Neutrophil (primary cell): ENCODE data around the gene SNRNP25.

Experiments
- H3K27ac ChIP-seq: fragments of 200-600 bp; sonication (generic); 2 replicates; pipeline ENCODE4 v1.5.1; 2016; ENCODE audit warnings: mild to moderate bottlenecking, moderate library complexity
- H3K27me3 ChIP-seq: fragments of 200-600 bp; sonication (generic); 2 replicates; pipeline ENCODE4 v1.6.0; 2016; ENCODE audit warnings: mild to moderate bottlenecking
- H3K36me3 ChIP-seq: fragments of 200-600 bp; sonication (generic); 2 replicates; pipeline ENCODE4 v1.5.1; 2017
- H3K4me1 ChIP-seq, 2 experiments: fragments of 200-600 bp in 1 of 2; sonication (generic) in 1 of 2; 1 replicate in 1 of 2; 2 replicates in 1 of 2; pipeline versions ENCODE4 v1.5.1 to v1.6.1; 2013 to 2016; ENCODE audit warnings: low read depth in 1 of 2, low read length in 1 of 2, mild to moderate bottlenecking in 1 of 2, moderate library complexity in 1 of 2; ENCODE audit not compliant: control insufficient read depth in 1 of 2, insufficient read depth in 1 of 2
- H3K4me3 ChIP-seq, 2 experiments: fragments of 200-600 bp in 1 of 2; sonication (generic) in 1 of 2; 1 replicate in 1 of 2; 2 replicates in 1 of 2; pipeline ENCODE4 v1.5.1; 2013 to 2016; ENCODE audit warnings: low read depth in 1 of 2, low read length in 1 of 2, mild to moderate bottlenecking in 1 of 2, moderate library complexity in 1 of 2
- H3K9me3 ChIP-seq: fragments of 200-600 bp; sonication (generic); 2 replicates; pipeline ENCODE4 v1.5.1; 2016
- TF ChIP-seq, protein P1 (sequence below): fragments of 200-600 bp; sonication (generic); IDR thresholded peaks from 2 replicates; pipeline ENCODE4 v1.5.1; 2016; ENCODE audit warnings: antibody characterized with exemption

The SNRNP25 gene

DNA sequence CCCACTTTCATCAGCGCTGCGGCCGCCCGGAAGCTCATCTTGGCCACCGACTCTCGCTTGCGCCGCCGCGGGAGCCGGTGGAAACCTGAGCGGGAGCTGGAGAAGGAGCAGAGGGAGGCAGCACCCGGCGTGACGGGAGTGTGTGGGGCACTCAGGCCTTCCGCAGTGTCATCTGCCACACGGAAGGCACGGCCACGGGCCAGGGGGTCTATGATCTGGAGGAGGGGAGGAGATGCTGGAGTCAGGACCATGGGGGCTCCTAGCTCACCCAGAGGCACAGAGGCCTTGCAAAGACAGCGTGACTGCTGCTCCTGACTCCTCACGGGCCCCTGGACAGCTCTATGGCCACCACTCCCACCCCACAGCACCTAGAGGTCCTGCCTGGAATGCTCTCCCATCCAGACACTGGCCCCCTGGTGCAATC, 9.4 kb downstream of the SNRNP25 start:
- H3K4me3 ChIP-seq = no peak overlapping the region
- H3K36me3 ChIP-seq = no peaks in the 10 kb centered on the region
- peaks cover 18% of the 10 kb centered on the region for H3K27me3 ChIP-seq
- no peaks in the 10 kb centered on the region for H3K9me3 ChIP-seq
- no peak overlapping the region for H3K27ac ChIP-seq
- TF ChIP-seq, protein P1, sequence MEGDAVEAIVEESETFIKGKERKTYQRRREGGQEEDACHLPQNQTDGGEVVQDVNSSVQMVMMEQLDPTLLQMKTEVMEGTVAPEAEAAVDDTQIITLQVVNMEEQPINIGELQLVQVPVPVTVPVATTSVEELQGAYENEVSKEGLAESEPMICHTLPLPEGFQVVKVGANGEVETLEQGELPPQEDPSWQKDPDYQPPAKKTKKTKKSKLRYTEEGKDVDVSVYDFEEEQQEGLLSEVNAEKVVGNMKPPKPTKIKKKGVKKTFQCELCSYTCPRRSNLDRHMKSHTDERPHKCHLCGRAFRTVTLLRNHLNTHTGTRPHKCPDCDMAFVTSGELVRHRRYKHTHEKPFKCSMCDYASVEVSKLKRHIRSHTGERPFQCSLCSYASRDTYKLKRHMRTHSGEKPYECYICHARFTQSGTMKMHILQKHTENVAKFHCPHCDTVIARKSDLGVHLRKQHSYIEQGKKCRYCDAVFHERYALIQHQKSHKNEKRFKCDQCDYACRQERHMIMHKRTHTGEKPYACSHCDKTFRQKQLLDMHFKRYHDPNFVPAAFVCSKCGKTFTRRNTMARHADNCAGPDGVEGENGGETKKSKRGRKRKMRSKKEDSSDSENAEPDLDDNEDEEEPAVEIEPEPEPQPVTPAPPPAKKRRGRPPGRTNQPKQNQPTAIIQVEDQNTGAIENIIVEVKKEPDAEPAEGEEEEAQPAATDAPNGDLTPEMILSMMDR = no peak
- no peaks in the 10 kb centered on the region for H3K4me1 ChIP-seq

DNA sequence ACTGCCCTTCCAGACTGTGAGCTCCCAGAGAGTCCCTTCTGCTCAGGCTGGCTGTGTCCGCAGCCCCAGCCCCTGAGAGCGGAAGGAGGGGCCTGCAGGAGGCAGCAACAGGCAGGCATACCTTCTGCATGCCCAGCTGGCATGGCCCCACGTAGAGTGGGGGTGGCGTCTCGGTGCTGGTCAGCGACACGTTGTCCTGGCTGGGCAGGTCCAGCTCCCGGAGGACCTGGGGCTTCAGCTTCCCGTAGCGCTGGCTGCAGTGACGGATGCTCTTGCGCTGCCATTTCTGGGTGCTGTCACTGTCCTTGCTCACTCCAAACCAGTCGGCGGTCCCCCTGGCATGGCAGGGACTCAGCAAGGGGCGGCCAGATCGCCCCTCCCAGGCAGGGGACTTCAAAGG, 9.8 kb downstream of the SNRNP25 start:
- Histone ChIP-seq H3K4me1 (no peaks in the 10 kb centered on the region), H3K9me3 (no peaks in the 10 kb centered on the region), H3K36me3 (no peaks in the 10 kb centered on the region), H3K4me3 (no peak overlapping the region), H3K27me3 (peaks cover 22% of the 10 kb centered on the region), H3K27ac (no peak overlapping the region)
- TF ChIP-seq, protein P1 = no peak

DNA sequence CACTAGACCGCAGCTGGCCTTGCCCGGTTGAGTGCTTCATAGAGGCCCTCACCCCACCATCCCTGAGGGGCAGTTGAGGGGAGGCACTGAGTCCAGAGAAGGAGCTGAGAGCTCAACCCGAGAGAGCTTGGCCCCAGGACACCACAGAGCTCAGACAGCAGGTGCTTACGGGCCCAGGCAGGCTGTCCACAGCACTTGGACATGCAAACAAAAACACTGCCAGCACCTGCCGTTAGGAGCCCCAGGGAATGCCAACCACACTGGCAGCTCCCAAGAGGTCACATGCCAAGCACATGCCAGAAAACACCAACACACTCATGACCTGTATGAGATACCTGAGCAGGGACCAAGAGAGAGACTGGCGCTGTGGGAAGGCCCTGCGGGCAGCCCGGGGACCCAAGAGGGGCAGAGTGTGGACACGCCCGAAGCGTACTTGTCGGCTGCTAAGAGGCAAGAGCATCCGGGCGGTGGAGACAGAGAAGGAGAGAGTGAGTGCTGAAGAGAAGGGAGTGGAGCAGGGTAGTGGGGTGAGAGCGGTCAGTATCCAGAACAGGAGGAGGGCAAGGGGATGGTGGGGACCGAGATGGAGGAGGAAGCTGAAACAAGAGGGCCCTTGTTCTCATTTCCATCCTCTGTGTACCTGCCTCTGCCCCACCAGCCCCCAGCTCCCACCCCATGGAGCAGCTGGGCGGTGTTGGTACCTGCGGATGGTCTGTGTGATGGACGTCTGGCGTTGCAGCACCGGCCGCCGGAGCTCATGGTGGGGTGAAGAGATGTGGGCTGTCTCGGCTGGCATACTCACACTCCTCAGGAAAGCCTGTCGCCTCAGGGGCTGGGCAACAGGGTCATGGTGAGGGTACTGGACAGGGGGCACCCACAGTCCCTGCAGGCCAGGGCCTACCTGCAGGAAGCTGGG, 10.6 kb downstream of the SNRNP25 start:
- Histone ChIP-seq H3K9me3 (no peaks in the 10 kb centered on the region), H3K36me3 (no peaks in the 10 kb centered on the region), H3K27ac (no peak overlapping the region), H3K27me3 (peaks cover 30% of the 10 kb centered on the region), H3K4me3 (no peak overlapping the region), H3K4me1 (no peaks in the 10 kb centered on the region)
- TF ChIP-seq, protein P1 = no peak

DNA sequence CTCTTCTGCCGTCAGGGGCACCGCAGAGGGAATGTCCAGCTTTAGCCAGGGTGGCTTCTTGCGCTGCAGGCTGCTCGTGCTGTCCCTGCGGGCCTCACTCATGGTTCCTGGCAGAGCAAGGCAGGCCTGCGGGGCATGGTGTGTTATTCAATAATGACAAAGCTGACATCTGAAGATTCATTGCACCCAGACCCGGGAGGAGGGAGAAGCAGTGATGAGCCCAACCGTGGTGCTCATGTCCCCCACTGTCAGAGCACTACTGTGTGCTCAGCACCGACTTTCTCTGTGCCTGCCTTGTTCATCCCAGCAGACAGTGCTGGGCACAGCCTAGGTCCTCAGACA, 11.3 kb downstream of the SNRNP25 start:
- TF ChIP-seq, protein P1 = no peak
- Histone ChIP-seq H3K9me3 (no peaks in the 10 kb centered on the region), H3K4me1 (no peaks in the 10 kb centered on the region), H3K4me3 (no peak overlapping the region), H3K27ac (no peak overlapping the region), H3K27me3 (peaks cover 36% of the 10 kb centered on the region), H3K36me3 (no peaks in the 10 kb centered on the region)

DNA sequence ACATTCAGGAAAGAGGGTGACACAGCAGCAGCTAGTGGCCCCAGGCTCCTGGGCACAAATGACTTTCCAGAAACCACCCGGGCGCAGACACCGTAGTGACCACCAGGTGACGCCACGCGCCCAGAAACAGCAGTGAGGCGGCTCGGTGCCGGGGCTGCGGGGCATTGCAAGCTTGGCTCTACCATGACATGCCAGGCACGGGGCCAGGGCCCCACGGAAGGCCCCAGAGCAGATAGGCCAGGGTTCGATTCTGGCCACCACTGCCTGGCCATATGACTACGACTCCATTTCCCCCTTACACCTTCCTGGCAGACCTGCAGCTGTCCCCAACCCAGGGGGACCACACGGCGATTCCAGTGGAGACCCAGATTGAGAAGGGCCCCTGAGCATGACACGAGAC, 12.1 kb downstream of the SNRNP25 start:
- Histone ChIP-seq H3K4me1 (no peaks in the 10 kb centered on the region), H3K27me3 (peaks cover 45% of the 10 kb centered on the region), H3K27ac (no peak overlapping the region), H3K9me3 (no peaks in the 10 kb centered on the region), H3K4me3 (no peak overlapping the region), H3K36me3 (no peaks in the 10 kb centered on the region)
- TF ChIP-seq, protein P1 = peak; percentile 80
